Keratinocyte (primary cell): ENCODE results near the gene ZNF670.

ENCODE experiments used
- CTCF ChIP-seq, 3 experiments: IDR thresholded peaks in 1 of 3; conservative IDR thresholded peaks in 1 of 3; optimal IDR thresholded peaks in 1 of 3; 2 replicates in 2 of 3; 3 replicates in 1 of 3; pipeline versions ENCODE3 to v1.5.1; 2011; ENCODE audit warnings: low read length in 3 of 3, mild to moderate bottlenecking in 3 of 3, moderate library complexity in 2 of 3, control low read depth in 1 of 3, inconsistent platforms in 1 of 3; ENCODE audit not compliant: insufficient read depth in 2 of 3; ENCODE audit errors: extremely low read depth in 1 of 3
- EZH2 ChIP-seq: IDR thresholded peaks from one replicate; pipeline ENCODE4 v1.6.1; 2012; ENCODE audit warnings: inconsistent platforms, mild to moderate bottlenecking, low read length, moderate library complexity

GRCh38 chr1:247043406-247043805 lies 35.2 kb downstream of the ZNF670 start:
- TF ChIP-seq CTCF (optimal IDR thresholded peaks at IDR 0.05 in 1 of 3, IDR thresholded peaks at IDR 0.05 in 1 of 3, conservative IDR thresholded peaks at IDR 0.05 in 1 of 3; ENCODE audit: extremely low read depth in 1 of 3, insufficient read depth in 2 of 3, low read length in 3 of 3) (no peak), EZH2 (no peak)
